ENCODE results near the gene NCAM1. TPM values are rescaled to one million over a fixed set of nuclear protein-coding genes. Genes with fewer than 3 reads are reported as not detected.

Gene NCAM1
- total RNA-seq, 1 experiment from 2014 or later, result 5.9 TPM

DNA sequence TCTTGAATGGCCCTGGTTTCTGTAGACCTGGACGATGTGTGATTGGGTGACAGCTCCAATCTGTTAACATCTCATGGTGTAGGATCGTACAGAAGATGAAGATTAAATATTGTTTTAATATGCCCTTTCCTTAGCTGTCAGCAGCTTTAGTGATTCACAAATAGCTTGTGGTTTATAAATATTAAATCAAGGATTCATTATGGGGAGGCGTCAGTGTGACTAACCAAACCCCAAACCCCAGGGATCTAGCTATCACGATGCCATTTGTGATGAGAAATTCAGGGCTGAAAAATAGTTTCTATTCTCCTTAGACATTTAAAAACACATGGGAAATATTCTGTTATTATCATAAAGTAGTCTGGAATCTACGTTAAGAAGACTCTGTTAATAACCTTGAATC lies 73.4 kb downstream of the NCAM1 start (continued):
- no peak for TF ChIP-seq ZNF425 (CRISPR knock-in tag; conservative IDR thresholded peaks at IDR 0.05)
- no peak for TF ChIP-seq NFYB (CRISPR knock-in tag; conservative IDR thresholded peaks at IDR 0.05; ENCODE audit: low read depth)
- no peak for TF ChIP-seq SMAD3 (CRISPR knock-in tag; IDR thresholded peaks at IDR 0.05; ENCODE audit: borderline replicate concordance)
- no peak for TF ChIP-seq ZNF416 (CRISPR knock-in tag; IDR thresholded peaks at IDR 0.05)
- no peak for TF ChIP-seq CTCF (IDR thresholded peaks at IDR 0.05)
- TF ChIP-seq NR2C2 (CRISPR knock-in tag; IDR thresholded peaks at IDR 0.05), result no peak
- TF ChIP-seq TEAD4 (CRISPR knock-in tag; IDR thresholded peaks at IDR 0.05), result no peak
- TF ChIP-seq ZBTB43 (CRISPR knock-in tag; IDR thresholded peaks at IDR 0.05), result no peak
- no peak for TF ChIP-seq ZNF512 (CRISPR knock-in tag; IDR thresholded peaks at IDR 0.05; ENCODE audit: borderline replicate concordance)

DNA sequence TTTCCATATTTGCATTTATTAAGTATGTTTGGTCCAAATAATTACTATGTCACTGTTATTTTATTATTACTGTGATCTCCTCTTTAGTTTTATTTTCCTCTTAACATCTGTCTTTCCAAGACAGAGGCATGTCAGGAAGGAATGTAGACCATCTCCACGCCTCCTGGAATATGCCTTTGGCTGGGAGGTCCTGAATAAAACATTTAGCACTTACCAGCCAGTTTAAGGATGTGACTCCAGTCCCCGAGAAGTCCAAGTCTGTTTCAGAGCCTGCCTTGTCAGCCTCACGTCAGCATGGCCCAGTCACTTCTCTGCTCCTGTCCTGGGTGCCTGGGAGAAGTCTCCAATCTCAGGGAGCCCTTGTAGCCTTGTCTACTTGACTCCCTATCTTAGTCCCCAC lies 74.5 kb downstream of the NCAM1 start:
- no peak for DNase-seq (ENCODE audit: low spot score)
- no peak for TF ChIP-seq ZNF512 (CRISPR knock-in tag; IDR thresholded peaks at IDR 0.05; ENCODE audit: borderline replicate concordance)
- TF ChIP-seq, protein P1, sequence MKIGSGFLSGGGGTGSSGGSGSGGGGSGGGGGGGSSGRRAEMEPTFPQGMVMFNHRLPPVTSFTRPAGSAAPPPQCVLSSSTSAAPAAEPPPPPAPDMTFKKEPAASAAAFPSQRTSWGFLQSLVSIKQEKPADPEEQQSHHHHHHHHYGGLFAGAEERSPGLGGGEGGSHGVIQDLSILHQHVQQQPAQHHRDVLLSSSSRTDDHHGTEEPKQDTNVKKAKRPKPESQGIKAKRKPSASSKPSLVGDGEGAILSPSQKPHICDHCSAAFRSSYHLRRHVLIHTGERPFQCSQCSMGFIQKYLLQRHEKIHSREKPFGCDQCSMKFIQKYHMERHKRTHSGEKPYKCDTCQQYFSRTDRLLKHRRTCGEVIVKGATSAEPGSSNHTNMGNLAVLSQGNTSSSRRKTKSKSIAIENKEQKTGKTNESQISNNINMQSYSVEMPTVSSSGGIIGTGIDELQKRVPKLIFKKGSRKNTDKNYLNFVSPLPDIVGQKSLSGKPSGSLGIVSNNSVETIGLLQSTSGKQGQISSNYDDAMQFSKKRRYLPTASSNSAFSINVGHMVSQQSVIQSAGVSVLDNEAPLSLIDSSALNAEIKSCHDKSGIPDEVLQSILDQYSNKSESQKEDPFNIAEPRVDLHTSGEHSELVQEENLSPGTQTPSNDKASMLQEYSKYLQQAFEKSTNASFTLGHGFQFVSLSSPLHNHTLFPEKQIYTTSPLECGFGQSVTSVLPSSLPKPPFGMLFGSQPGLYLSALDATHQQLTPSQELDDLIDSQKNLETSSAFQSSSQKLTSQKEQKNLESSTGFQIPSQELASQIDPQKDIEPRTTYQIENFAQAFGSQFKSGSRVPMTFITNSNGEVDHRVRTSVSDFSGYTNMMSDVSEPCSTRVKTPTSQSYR (CRISPR knock-in tag; IDR thresholded peaks at IDR 0.05), result no peak
- TF ChIP-seq HMGXB4 (CRISPR knock-in tag; IDR thresholded peaks at IDR 0.05), result no peak
- Mint-ChIP-seq H3K4me3 (no peak overlapping the region), H3K4me1 (peaks cover 15% of the 10 kb centered on the region), H3K9me3 (peaks cover 8% of the 10 kb centered on the region), H3K27me3 (ENCODE audit: low read depth) (no peaks in the 10 kb centered on the region), H3K36me3 (no peaks in the 10 kb centered on the region), H3K27ac (no peak overlapping the region)
- CTCF ChIA-PET, result no interaction called here
- POLR2A ChIA-PET, result no interaction called here
- no peak for ATAC-seq
